OCI-LY1 (cell line): Measurements from ENCODE around the gene CFAP97D2.

Source experiments
- EZH2 ChIP-seq: fragments of 200-600 bp; sonication (generic), shearing (Covaris generic); IDR thresholded peaks from 2 replicates; pipeline ENCODE4 v1.8.0; 2017; ENCODE audit warnings: borderline replicate concordance, mixed run types, mild to moderate bottlenecking, antibody characterized with exemption, low read length, moderate library complexity, mixed read lengths
- TF ChIP-seq, protein P1 (sequence below): fragments of 200-600 bp; sonication (generic), shearing (Covaris generic); IDR thresholded peaks from 2 replicates; pipeline ENCODE4 v1.5.1; 2017; ENCODE audit warnings: mild to moderate bottlenecking, antibody characterized with exemption, low read length, moderate library complexity, mixed read lengths

GRCh38 chr13:114219392-114219791 is 40.3 kb downstream of the CFAP97D2 start:
- TF ChIP-seq, protein P1, sequence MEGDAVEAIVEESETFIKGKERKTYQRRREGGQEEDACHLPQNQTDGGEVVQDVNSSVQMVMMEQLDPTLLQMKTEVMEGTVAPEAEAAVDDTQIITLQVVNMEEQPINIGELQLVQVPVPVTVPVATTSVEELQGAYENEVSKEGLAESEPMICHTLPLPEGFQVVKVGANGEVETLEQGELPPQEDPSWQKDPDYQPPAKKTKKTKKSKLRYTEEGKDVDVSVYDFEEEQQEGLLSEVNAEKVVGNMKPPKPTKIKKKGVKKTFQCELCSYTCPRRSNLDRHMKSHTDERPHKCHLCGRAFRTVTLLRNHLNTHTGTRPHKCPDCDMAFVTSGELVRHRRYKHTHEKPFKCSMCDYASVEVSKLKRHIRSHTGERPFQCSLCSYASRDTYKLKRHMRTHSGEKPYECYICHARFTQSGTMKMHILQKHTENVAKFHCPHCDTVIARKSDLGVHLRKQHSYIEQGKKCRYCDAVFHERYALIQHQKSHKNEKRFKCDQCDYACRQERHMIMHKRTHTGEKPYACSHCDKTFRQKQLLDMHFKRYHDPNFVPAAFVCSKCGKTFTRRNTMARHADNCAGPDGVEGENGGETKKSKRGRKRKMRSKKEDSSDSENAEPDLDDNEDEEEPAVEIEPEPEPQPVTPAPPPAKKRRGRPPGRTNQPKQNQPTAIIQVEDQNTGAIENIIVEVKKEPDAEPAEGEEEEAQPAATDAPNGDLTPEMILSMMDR: no peak
- no peak for TF ChIP-seq EZH2
